Esophagus squamous epithelium (tissue), 5 donors: ENCODE data around the gene L1CAM. TPM values are rescaled to one million over a fixed set of nuclear protein-coding genes. Genes with fewer than 3 reads are reported as not detected.

Experiments used
- DNase-seq: peaks from one replicate; lab custom pipeline; 2025; lab: John Stamatoyannopoulos, UW
- H3K27ac ChIP-seq, 4 donors: fragments of 200-600 bp; sonication (generic); one replicate each; pipeline ENCODE4 v1.5.1; 2016 to 2019; ENCODE audit warnings: mild to moderate bottlenecking in 1 of 4
- H3K27me3 ChIP-seq, 4 donors: fragments of 200-600 bp; sonication (generic); 1 replicate in 3 of 4; 2 replicates in 1 of 4; pipeline versions ENCODE4 v1.5.1 to v1.6.0; 2017 to 2021; ENCODE audit warnings: antibody characterized with exemption in 1 of 4
- H3K36me3 ChIP-seq, 3 donors: fragments of 200-600 bp; sonication (generic); one replicate each; pipeline ENCODE4 v1.5.1; 2016 to 2019
- H3K4me1 ChIP-seq, 3 donors: fragments of 200-600 bp; sonication (generic); one replicate each; pipeline ENCODE4 v1.5.1; 2017 to 2019
- H3K4me3 ChIP-seq, 4 donors: fragments of 200-600 bp; sonication (generic); 1 replicate in 3 of 4; 2 replicates in 1 of 4; pipeline ENCODE4 v1.5.1; 2016 to 2019; ENCODE audit warnings: mild to moderate bottlenecking in 2 of 4, moderate library complexity in 1 of 4
- H3K9me3 ChIP-seq, 3 donors: fragments of 200-600 bp; sonication (generic); one replicate each; pipeline ENCODE4 v1.5.1; 2016 to 2019
- POLR2A ChIP-seq, 4 donors: fragments of 450-650 bp; IDR thresholded peaks; one replicate each; pipeline ENCODE4 v1.6.1; 2017; ENCODE audit warnings: antibody characterized with exemption in 4 of 4, mild to moderate bottlenecking in 4 of 4, moderate library complexity in 3 of 4
- WGBS, 2 donors: methylation state at CpG; one replicate each; pipeline ENCODE4 v1.1.5; 2018; 5-methylcytosine and 5-hydroxymethylcytosine counted together
- intact Hi-C: fragments of 100-400 bp; cut with DNase I; formaldehyde crosslinking; loops from one replicate; pipeline ENCODE4 v1.15.0; 2022
- total RNA-seq, 4 donors: library from RNA; depleted of rRNA; stranded (reverse); fragments of >200 nt; gene quantifications; one replicate each; pipeline ENCODE4 v1.1.0, GENCODE V29; 2016
- TF ChIP-seq, protein P1 (sequence below), 6 experiments: fragments of 450-650 bp in 4 of 6; fragments of 200-600 bp in 2 of 6; sonication (generic) in 2 of 6; IDR thresholded peaks; one replicate each; pipeline ENCODE4 v1.5.1; 2016 to 2019; ENCODE audit warnings: antibody characterized with exemption in 6 of 6, mild to moderate bottlenecking in 4 of 6, moderate library complexity in 4 of 6
- donor health status: DM: yes; HTN: yes; CAD: no.

L1CAM gene
- total RNA-seq, 4 donors from 2014 or later = 0.35 to 3.2 (median 1.3) TPM

DNA sequence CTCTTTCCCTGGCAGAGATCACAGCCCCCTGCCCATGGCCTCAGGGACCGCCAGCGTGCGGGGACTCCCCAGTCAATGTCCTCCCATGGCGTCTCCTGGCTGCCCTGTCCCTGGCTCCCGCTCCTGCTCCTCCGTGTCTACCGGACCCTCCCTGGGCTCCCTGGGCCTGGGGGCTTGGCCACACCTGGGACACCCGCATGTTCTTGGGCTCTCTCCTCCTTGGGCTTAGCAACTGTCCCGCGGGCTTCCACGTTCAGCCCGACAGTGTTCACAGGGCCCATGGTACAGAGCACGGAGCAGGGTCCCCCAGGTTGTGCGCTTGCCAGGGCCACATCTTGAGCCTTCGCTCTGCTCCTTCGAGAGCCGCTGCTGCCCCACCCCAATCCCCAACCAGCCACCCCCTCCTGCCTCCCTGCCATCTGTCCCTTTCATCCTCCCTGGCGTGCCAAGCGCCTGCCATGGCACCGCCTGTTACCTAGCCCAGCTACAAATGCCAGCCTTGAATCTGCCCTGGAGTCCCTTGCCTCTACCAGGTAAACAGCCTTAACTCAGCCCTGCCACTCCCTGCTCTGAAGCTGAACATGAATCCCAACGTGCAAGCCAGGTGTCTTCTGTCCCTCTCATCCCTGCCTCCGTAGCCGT lies 22.4 kb upstream of the L1CAM start:
- Histone ChIP-seq H3K4me1 (peaks cover 0 to 16% (median 0%) of the 10 kb centered on the region in 3 donors), H3K9me3 (no peaks in the 10 kb centered on the region), H3K27ac (no peak overlapping the region), H3K4me3 (no peak overlapping the region), H3K27me3 (no peaks in the 10 kb centered on the region), H3K36me3 (no peaks in the 10 kb centered on the region)
- no peak for DNase-seq
- no peak for TF ChIP-seq POLR2A (IDR thresholded peaks at IDR 0.05)
- TF ChIP-seq, protein P1, sequence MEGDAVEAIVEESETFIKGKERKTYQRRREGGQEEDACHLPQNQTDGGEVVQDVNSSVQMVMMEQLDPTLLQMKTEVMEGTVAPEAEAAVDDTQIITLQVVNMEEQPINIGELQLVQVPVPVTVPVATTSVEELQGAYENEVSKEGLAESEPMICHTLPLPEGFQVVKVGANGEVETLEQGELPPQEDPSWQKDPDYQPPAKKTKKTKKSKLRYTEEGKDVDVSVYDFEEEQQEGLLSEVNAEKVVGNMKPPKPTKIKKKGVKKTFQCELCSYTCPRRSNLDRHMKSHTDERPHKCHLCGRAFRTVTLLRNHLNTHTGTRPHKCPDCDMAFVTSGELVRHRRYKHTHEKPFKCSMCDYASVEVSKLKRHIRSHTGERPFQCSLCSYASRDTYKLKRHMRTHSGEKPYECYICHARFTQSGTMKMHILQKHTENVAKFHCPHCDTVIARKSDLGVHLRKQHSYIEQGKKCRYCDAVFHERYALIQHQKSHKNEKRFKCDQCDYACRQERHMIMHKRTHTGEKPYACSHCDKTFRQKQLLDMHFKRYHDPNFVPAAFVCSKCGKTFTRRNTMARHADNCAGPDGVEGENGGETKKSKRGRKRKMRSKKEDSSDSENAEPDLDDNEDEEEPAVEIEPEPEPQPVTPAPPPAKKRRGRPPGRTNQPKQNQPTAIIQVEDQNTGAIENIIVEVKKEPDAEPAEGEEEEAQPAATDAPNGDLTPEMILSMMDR (IDR thresholded peaks at IDR 0.05) = no peak
- WGBS, 2 donors = 83 to 93% methylated on average over 7 of the region's 23 CpGs
- intact Hi-C loops = no loop called here

DNA sequence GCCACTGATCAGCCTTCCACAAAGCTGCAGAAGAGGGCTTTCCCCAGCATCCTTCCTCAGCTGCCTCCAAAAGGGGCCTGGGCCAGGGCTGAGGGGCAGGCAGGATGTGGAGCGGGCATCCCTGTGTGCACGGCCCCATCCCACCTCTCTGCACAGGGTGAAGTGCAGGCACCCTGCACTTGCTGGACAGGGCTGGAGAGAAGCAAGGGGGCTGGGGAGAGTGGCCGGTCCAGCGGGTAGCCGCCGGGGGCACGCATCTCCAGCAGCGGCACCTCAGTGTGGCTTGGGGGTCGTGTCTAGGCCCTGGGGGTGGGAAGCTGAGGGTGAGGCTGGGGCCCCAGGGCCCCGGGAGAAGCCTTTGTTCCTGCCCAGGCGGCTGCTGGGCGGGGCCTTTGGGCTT lies 21.5 kb upstream of the L1CAM start:
- TF ChIP-seq, protein P1 (IDR thresholded peaks at IDR 0.05) = no peak
- no peak for TF ChIP-seq POLR2A (IDR thresholded peaks at IDR 0.05)
- Histone ChIP-seq H3K4me1 (peaks cover 0 to 24% (median 0%) of the 10 kb centered on the region in 3 donors), H3K27ac (no peak overlapping the region), H3K27me3 (no peaks in the 10 kb centered on the region), H3K9me3 (no peaks in the 10 kb centered on the region), H3K4me3 (no peak overlapping the region), H3K36me3 (no peaks in the 10 kb centered on the region)
- intact Hi-C loops = no loop called here
- 86% methylated on average over 3 of the region's 12 CpGs; no CpG with 5 or more reads in 1 of the 2 donors for WGBS, 2 donors
- no peak for DNase-seq

DNA sequence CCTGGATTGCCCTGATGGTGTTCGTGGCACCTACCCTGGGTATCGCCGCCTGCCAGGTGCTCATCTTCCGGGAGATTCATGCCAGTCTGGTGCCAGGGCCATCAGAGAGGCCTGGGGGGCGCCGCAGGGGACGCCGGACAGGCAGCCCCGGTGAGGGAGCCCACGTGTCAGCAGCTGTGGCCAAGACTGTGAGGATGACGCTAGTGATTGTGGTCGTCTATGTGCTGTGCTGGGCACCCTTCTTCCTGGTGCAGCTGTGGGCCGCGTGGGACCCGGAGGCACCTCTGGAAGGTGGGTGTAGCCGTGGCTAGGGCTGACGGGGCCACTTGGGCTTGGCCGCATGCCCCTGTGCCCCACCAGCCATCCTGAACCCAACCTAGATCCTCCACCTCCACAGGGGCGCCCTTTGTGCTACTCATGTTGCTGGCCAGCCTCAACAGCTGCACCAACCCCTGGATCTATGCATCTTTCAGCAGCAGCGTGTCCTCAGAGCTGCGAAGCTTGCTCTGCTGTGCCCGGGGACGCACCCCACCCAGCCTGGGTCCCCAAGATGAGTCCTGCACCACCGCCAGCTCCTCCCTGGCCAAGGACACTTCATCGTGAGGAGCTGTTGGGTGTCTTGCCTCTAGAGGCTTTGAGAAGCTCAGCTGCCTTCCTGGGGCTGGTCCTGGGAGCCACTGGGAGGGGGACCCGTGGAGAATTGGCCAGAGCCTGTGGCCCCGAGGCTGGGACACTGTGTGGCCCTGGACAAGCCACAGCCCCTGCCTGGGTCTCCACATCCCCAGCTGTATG lies 20.3 kb upstream of the L1CAM start:
- H3K4me1 ChIP-seq = peaks cover 0 to 32% (median 0%) of the 10 kb centered on the region in 3 donors
- H3K27ac ChIP-seq = no peak overlapping the region
- no peaks in the 10 kb centered on the region for H3K36me3 ChIP-seq
- no peaks in the 10 kb centered on the region for H3K9me3 ChIP-seq
- DNase-seq = no peak
- no peaks in the 10 kb centered on the region for H3K27me3 ChIP-seq
- 73% methylated on average over 5 of the region's 27 CpGs; no CpG with 5 or more reads in 1 of the 2 donors for WGBS, 2 donors
- H3K4me3 ChIP-seq = no peak overlapping the region
- intact Hi-C loops = no loop called here
- TF ChIP-seq POLR2A (IDR thresholded peaks at IDR 0.05) = no peak
- TF ChIP-seq, protein P1 (IDR thresholded peaks at IDR 0.05) = no peak

DNA sequence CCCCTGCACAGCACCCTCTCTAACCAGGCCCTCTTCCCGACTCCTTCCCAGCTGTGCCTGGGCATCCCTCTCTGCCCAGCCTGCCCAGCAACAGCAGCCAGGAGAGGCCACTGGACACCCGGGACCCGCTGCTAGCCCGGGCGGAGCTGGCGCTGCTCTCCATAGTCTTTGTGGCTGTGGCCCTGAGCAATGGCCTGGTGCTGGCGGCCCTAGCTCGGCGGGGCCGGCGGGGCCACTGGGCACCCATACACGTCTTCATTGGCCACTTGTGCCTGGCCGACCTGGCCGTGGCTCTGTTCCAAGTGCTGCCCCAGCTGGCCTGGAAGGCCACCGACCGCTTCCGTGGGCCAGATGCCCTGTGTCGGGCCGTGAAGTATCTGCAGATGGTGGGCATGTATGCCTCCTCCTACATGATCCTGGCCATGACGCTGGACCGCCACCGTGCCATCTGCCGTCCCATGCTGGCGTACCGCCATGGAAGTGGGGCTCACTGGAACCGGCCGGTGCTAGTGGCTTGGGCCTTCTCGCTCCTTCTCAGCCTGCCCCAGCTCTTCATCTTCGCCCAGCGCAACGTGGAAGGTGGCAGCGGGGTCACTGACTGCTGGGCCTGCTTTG lies 19.6 kb upstream of the L1CAM start:
- H3K4me1 ChIP-seq = peaks cover 0 to 39% (median 0%) of the 10 kb centered on the region in 3 donors
- 96% methylated on average over 10 of the region's 32 CpGs; no CpG with 5 or more reads in 1 of the 2 donors for WGBS, 2 donors
- no peaks in the 10 kb centered on the region for H3K36me3 ChIP-seq
- intact Hi-C loops = no loop called here
- DNase-seq = no peak
- TF ChIP-seq, protein P1 (IDR thresholded peaks at IDR 0.05) = no peak
- no peak for TF ChIP-seq POLR2A (IDR thresholded peaks at IDR 0.05)
- no peaks in the 10 kb centered on the region for H3K9me3 ChIP-seq
- H3K4me3 ChIP-seq = peak overlapping the region in 2 of 4 donors; percentile 25 to 43
- H3K27me3 ChIP-seq = no peaks in the 10 kb centered on the region
- no peak overlapping the region for H3K27ac ChIP-seq
